ENCODE measurements around the gene MYO18A. TPM values are rescaled to one million over a fixed set of nuclear protein-coding genes. Genes with fewer than 3 reads are reported as not detected.

The MYO18A gene
- total and polyA plus RNA-seq, 10 of the 15 experiments (the other 5 are each of a cell fraction or from before 2014, with no cell fraction given): 2.9 to 66.0 (median 24.5) TPM

GRCh38 chr17:29031488-29031887, 148.7 kb downstream of the MYO18A start:
- in situ Hi-C loops (cut with MboI): no loop called here
- H2AFZ ChIP-seq (ENCODE audit: control insufficient read depth, low read depth, low read length): no peak overlapping the region
- no peak overlapping the region for H3K9ac ChIP-seq (ENCODE audit: control insufficient read depth, insufficient read depth, low read length)
- ChIA-PET SMC1A (ENCODE audit: uncharacterized antibody, unreplicated experiment) (interaction anchor here (0.7 kb wide), 1 partner anchor 85 kb away, joined by 3 read pairs; no protein-coding TSS in a partner anchor), POLR2A (no interaction called here), RAD21 (ENCODE audit: unreplicated experiment) (no interaction called here), CTCF (no interaction called here)
- DNase-seq (ENCODE audit: low read depth, low spot score) (no peak), FAIRE-seq (no peak), ATAC-seq (no peak)
- no peaks in the 10 kb centered on the region for H4K20me1 ChIP-seq (ENCODE audit: control insufficient read depth, insufficient read depth)
- intact Hi-C loops (cut with micrococcal nuclease; ENCODE audit: unreplicated experiment): no loop called here
- H3K27me3 ChIP-seq (replicated peaks in 1 of 2; ENCODE audit: control insufficient read depth in 2 of 2, insufficient read depth in 2 of 2, low read length in 1 of 2): peaks cover 0 to 1% of the 10 kb centered on the region in 2 experiments; a peak in 1 of 4 replicates
- H3K36me3 ChIP-seq (ENCODE audit: control insufficient read depth in 2 of 2, insufficient read depth in 2 of 2, low read length in 1 of 2): no peaks in the 10 kb centered on the region
- H3K79me2 ChIP-seq (ENCODE audit: control insufficient read depth, insufficient read depth, low read length): no peaks in the 10 kb centered on the region
- no peak overlapping the region for H3K4me2 ChIP-seq (ENCODE audit: control insufficient read depth, insufficient read depth)
- 37% methylated on average over 5 of the region's 5 CpGs for WGBS (ENCODE audit: insufficient coverage, insufficient replicate concordance, low lambda C conversion rate, missing lambda C conversion rate)
- TF ChIP-seq E4F1 (IDR thresholded peaks at IDR 0.05; ENCODE audit: borderline replicate concordance, partially characterized antibody) (no peak), BCLAF1 (IDR thresholded peaks at IDR 0.05) (no peak), POLR2A (IDR thresholded peaks at IDR 0.05; ENCODE audit: low read depth, low read length) (no peak), E2F4 (IDR thresholded peaks at IDR 0.05; ENCODE audit: low read depth, low read length) (no peak), SREBF1 (IDR thresholded peaks at IDR 0.05; ENCODE audit: low read length) (no peak), ZBTB40 (IDR thresholded peaks at IDR 0.05; ENCODE audit: borderline replicate concordance) (no peak), SRF (IDR thresholded peaks at IDR 0.05; ENCODE audit: low read depth in 2 of 2, low read length in 2 of 2) (no peak), STAT3 (IDR thresholded peaks at IDR 0.05; ENCODE audit: low read depth, low read length) (no peak), USF2 (IDR thresholded peaks at IDR 0.05; ENCODE audit: borderline replicate concordance, low read depth, low read length) (no peak), ATF7 (IDR thresholded peaks at IDR 0.05; ENCODE audit: low read depth) (no peak)
- H3K4me1 ChIP-seq (ENCODE audit: control insufficient read depth, insufficient read depth, low read length): no peaks in the 10 kb centered on the region
- H3K27ac ChIP-seq (ENCODE audit: control insufficient read depth, insufficient read depth): no peak overlapping the region
- no TSS peak for BruUV-seq (replicated peaks)
- H3K4me3 ChIP-seq: no peak overlapping the region
- peaks cover 6% of the 10 kb centered on the region; the same call in 2 of the 3 replicates for H3K9me3 ChIP-seq (replicated peaks; ENCODE audit: control insufficient read depth, insufficient read depth, low read length)

Measured in GM12878 (cell line).